Stimulated activated CD8-positive, alpha-beta memory T cell treated with anti-CD3 and anti-CD28 coated beads, Interleukin-7, amount 100 ng/mL, for 1 hour (primary cell): ENCODE data around the gene ITPK1.

Source experiments
- DNase-seq, 2 donors: peaks; one replicate each; pipeline ENCODE4 v3.0.0-alpha.2; 2020; ENCODE audit warnings: low read depth in 2 of 2

The ITPK1 gene

DNA sequence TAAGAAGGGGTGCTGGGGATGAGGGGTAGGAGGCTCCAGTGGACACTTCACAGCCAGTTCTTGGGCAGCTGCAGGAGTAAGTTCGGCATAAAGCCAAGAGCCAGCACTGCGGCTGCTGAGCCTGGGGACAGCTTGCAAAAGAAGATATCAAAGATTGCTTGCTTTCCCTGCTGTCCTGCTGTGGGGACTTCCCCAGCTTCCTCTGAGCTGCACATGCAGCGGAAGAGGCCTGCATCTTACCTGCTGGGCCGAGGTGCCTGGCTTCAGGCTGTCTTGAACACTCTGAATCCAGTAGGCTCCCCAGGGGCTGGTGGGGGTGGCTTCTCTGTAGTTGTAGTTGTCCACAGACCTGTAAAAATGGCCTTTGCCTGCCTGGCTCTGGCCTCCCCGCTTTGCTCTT, 191.5 kb downstream of the ITPK1 start:
- no peak for DNase-seq

GRCh38 chr14:92923744-92924103, 192.0 kb downstream of the ITPK1 start:
- DNase-seq = no peak

GRCh38 chr14:92922883-92923743, 192.6 kb downstream of the ITPK1 start, which contains the start of gene CHGA:
TSS of gene CHGA (plus strand) at chr14:92923150. CDS start at chr14:92923360, 210 bp downstream.
- peak; percentile 14 to 21 for DNase-seq

GRCh38 chr14:92922155-92922735, 193.5 kb downstream of the ITPK1 start:
- no peak for DNase-seq

- DNase-seq = no peak
Measured at GRCh38 chr14:92920001-92920400, 195.7 kb downstream of the ITPK1 start.

DNA sequence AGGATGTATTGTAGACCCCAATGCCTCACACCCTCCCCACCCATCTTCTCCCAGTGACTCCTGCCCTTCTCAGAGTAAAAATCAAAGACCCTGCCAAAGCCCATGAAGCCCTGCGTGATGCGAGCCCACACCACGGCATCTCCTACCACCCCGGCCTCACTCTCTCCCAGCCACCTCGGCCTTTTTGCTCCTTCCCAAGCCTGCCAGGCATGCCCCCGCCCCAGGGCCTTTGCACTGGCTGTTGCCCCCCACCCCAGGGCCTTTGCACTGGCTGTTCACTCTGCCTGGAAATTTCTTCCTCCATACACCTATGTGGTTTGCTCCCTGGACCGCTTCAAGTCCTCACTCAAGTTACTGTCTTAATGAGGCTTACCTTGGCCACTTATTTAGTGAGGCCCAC, 197.8 kb downstream of the ITPK1 start:
- no peak for DNase-seq

DNA sequence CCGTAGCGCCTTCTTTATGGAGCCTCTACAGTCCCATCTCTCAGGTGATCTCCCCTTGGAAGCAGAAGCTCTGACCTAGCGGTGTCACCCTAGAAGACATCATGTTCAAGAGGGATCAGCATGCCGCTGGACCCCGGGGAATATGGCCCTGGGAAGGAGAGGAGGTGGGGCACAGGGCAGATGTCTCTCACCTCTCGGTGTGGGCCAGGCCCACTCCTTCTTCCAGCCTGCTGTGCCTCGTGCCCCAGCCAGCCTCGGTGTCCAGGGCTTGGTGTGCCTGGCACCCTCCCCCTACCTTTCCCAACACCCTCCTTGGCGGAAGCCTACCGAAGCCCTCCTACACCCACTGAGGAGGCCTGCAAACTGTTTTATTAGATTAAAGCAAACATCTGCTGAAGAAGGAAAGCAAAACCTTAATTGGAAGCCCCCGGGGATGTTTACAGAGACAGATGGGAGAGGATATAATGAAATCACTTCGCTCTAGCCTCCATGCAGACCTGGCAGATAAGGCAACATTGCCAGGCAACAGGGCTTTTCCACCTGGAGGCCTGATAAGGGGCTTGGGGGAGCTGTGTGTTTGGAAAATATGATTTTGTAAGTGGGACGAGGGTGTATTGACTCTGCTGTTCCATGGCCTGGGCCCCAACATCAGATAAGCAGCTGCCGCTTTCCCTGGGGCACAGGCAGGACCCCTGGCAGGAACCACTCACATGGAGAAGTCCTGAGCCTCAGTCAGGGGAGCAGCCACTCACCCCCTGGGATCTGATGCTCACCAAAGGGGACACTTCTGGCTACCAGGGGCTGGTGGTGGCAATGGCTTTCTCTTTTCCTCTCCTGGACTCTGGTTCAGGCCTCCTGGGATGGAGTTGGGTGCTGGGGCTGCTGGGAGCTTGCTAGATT, 198.4 kb downstream of the ITPK1 start:
- no peak for DNase-seq

- no peak for DNase-seq
Measured at GRCh38 chr14:92916201-92916600, 199.5 kb downstream of the ITPK1 start.

GRCh38 chr14:92914087-92914656, 201.6 kb downstream of the ITPK1 start:
- DNase-seq = no peak

GRCh38 chr14:92907316-92907911, 208.3 kb downstream of the ITPK1 start:
- no peak for DNase-seq

- DNase-seq = no peak
Measured at GRCh38 chr14:92906823-92907222, 208.9 kb downstream of the ITPK1 start.

- DNase-seq = no peak
Measured at GRCh38 chr14:92906420-92906819, 209.3 kb downstream of the ITPK1 start.

GRCh38 chr14:92905667-92906066, 210.1 kb downstream of the ITPK1 start:
- DNase-seq = no peak

GRCh38 chr14:92903359-92903758, 212.4 kb downstream of the ITPK1 start:
- no peak for DNase-seq

- no peak for DNase-seq
Measured at GRCh38 chr14:92902726-92903125, 213.0 kb downstream of the ITPK1 start.

DNA sequence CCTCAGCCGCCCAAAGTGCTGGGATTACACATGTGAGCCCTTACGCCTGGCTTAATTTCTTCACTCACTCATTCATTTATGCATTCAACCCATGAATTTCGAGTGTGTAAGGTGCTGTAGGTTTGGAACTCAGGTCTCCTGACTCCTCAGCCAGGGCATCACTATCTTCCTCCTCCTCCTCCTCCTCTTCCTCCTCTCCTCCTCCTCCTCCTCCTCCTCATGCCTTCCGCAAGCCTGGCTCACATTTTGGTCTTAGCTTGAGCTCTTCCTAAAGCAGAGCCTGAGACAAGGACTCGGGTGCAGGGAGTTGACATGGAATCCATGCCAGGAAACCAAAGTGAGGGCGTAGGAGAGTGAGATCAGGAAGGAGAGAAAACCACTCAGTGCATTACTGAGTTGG, 213.5 kb downstream of the ITPK1 start:
- no peak for DNase-seq

GRCh38 chr14:92900660-92901059, 215.1 kb downstream of the ITPK1 start:
- DNase-seq = no peak

GRCh38 chr14:92898566-92899131, 217.1 kb downstream of the ITPK1 start:
- DNase-seq = no peak

DNA sequence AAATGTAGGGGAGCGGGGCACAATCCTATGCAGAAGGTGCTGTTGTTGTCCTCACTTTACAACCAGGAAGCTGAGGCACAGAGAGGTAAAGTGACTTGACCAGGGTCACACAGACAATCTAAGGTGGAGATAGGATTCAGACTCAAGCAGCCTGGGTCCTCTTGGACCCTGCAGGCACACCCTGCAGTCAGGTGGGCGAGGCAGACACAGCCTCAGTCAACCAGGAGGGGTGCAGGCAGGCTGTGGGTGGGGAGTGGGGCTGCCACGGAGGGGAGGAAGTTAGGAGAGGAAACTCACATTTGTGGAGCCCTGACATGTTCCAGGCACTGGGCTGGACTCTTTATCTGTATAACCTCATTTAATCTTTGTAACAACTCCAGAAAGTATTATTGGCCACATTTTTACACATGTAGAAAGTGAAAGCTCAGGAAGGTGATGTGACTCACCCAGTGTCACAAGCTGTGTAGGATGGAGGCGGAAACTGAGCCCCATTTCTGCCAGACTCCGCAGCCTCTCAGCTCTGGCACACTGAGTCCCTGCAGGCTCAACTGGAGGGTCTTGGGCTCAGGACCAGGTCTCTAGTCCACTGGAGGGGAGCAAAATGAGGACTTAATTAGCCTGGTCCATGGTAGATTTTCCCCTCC, 217.7 kb downstream of the ITPK1 start:
- no peak for DNase-seq

DNA sequence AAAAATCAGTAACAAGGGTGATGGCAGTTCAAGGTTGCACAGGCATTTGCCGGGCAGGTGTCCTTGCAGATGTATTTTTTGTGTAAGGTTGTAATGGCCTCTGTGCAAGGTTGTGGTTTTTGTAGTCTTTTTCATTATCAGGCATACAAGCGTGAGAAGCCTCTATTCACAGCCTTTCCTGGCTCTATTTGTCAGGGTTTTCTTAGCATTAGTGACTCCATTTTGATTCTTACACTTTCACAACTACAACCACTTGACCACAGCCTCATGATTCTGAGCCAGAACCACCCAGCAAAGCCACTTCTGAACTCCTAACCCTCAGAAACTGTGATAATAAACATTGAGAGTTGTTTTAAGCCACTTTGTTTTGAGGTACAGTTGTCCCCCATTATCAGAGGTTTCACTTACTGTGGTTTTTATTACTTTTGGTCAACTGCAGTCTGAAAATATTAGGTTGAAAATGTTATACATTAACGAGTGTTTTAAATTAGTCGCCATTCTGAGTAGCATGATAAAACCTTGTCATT, 220.3 kb downstream of the ITPK1 start:
- DNase-seq = no peak
